Thyroid gland (tissue), 4 donors: ENCODE data around the gene SLC45A1. TPM values are rescaled to one million over a fixed set of nuclear protein-coding genes. Genes with fewer than 3 reads are reported as not detected.

ENCODE experiments used
- DNase-seq, 2 donors: peaks; one replicate each; pipeline ENCODE4 v3.0.0-alpha.2; 2019
- H3K27ac ChIP-seq, 3 donors: fragments of 200-600 bp; sonication (generic); 1 replicate in 2 of 3; 2 replicates in 1 of 3; pipeline ENCODE4 v1.5.1; 2016 to 2019; ENCODE audit warnings: mild to moderate bottlenecking in 1 of 3, moderate library complexity in 1 of 3
- H3K27me3 ChIP-seq: fragments of 200-600 bp; sonication (generic); one replicate; pipeline ENCODE4 v1.5.1; 2019
- H3K36me3 ChIP-seq, 2 donors: fragments of 200-600 bp; sonication (generic); one replicate each; pipeline ENCODE4 v1.5.1; 2016 to 2019
- H3K4me1 ChIP-seq, 2 donors: fragments of 200-600 bp; sonication (generic); one replicate each; pipeline ENCODE4 v1.5.1; 2017 to 2019
- H3K4me3 ChIP-seq, 3 donors: fragments of 200-600 bp; sonication (generic); replicated peaks in 1 of 3; 1 replicate in 2 of 3; 2 replicates in 1 of 3; pipeline ENCODE4 v1.5.1; 2016; ENCODE audit warnings: mild to moderate bottlenecking in 1 of 3
- H3K9me3 ChIP-seq: fragments of 200-600 bp; sonication (generic); one replicate; pipeline ENCODE4 v1.5.1; 2017
- POLR2A ChIP-seq, 2 donors: fragments of 450-650 bp; IDR thresholded peaks; one replicate each; pipeline ENCODE4 v1.6.1; 2017; ENCODE audit warnings: antibody characterized with exemption in 2 of 2, mild to moderate bottlenecking in 2 of 2, moderate library complexity in 1 of 2
- WGBS, 2 donors: methylation state at CpG; one replicate each; pipeline ENCODE4 v1.1.5; 2017; 5-methylcytosine and 5-hydroxymethylcytosine counted together
- intact Hi-C: fragments of 100-400 bp; cut with DNase I; formaldehyde crosslinking; loops from one replicate; pipeline ENCODE4 v1.15.1; 2023
- total RNA-seq, 4 donors: library from RNA; depleted of rRNA; stranded (reverse); fragments of >200 nt; gene quantifications; one replicate each; pipeline ENCODE4 v1.2.3, GENCODE V29; 2016
- TF ChIP-seq, protein P1 (sequence below), 6 experiments: fragments of 200-600 bp in 3 of 6; fragments of 450-650 bp in 3 of 6; sonication (generic) in 3 of 6; IDR thresholded peaks; one replicate each; pipeline ENCODE4 v1.5.1; 2016 to 2019; ENCODE audit warnings: antibody characterized with exemption in 6 of 6, mild to moderate bottlenecking in 2 of 6, inconsistent platforms in 1 of 6, moderate library complexity in 1 of 6

Gene SLC45A1
- total RNA-seq, 4 donors from 2014 or later, result 1.6 to 4.8 (median 3.0) TPM

DNA sequence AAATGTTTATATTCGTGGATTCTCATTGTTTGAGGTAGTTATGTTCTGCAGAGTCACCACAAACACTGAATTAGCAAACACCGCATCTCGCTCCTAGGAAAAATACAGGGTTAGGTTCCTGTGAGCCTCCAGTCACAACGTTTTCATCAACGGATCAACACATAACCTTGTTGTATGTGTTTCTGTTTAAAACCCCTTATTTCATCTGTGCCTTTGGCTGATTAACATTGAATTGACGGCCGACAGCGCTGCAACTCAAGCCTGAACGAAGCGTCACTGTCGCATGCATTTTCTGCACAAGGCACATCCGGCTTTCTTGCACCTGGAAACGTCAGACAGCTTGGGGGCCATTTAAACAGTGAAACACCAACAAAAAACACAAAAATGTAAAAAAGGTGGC, 8.4 kb downstream of the SLC45A1 start:
- Histone ChIP-seq H3K27me3 (no peaks in the 10 kb centered on the region), H3K27ac (no peak overlapping the region), H3K4me3 (no peak overlapping the region), H3K36me3 (no peaks in the 10 kb centered on the region), H3K4me1 (no peaks in the 10 kb centered on the region), H3K9me3 (no peaks in the 10 kb centered on the region)
- no peak for DNase-seq
- intact Hi-C loops, result no loop called here
- TF ChIP-seq POLR2A (IDR thresholded peaks at IDR 0.05), result no peak
- TF ChIP-seq, protein P1, sequence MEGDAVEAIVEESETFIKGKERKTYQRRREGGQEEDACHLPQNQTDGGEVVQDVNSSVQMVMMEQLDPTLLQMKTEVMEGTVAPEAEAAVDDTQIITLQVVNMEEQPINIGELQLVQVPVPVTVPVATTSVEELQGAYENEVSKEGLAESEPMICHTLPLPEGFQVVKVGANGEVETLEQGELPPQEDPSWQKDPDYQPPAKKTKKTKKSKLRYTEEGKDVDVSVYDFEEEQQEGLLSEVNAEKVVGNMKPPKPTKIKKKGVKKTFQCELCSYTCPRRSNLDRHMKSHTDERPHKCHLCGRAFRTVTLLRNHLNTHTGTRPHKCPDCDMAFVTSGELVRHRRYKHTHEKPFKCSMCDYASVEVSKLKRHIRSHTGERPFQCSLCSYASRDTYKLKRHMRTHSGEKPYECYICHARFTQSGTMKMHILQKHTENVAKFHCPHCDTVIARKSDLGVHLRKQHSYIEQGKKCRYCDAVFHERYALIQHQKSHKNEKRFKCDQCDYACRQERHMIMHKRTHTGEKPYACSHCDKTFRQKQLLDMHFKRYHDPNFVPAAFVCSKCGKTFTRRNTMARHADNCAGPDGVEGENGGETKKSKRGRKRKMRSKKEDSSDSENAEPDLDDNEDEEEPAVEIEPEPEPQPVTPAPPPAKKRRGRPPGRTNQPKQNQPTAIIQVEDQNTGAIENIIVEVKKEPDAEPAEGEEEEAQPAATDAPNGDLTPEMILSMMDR (IDR thresholded peaks at IDR 0.05), result no peak
- 93 to 96% methylated on average over 13 of the region's 13 CpGs for WGBS, 2 donors

DNA sequence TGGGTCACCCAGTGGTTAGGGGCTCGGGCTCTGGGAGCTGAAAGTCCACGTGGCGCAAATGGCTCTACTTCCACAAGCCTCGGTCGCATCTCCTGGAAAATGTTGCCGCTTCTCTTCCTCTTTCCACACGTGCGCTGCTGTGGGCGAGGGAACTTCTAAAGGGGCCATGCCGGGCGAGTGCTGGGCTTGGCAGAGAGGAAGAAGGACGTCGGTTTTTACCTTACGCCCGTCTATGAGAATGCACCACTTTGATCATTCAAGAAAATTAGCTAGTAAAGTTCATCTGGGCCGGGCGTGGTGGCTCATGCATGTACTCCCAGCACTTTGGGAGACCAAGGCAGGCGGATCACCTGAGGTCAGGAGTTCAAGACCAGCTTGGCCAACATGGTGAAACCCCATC, 10.4 kb downstream of the SLC45A1 start:
- Histone ChIP-seq H3K27ac (no peak overlapping the region), H3K4me3 (no peak overlapping the region), H3K36me3 (no peaks in the 10 kb centered on the region), H3K27me3 (no peaks in the 10 kb centered on the region), H3K4me1 (no peaks in the 10 kb centered on the region), H3K9me3 (no peaks in the 10 kb centered on the region)
- TF ChIP-seq, protein P1 (IDR thresholded peaks at IDR 0.05), result no peak
- TF ChIP-seq POLR2A (IDR thresholded peaks at IDR 0.05), result no peak
- no peak for DNase-seq
- 94 to 97% methylated on average over 18 of the region's 18 CpGs for WGBS, 2 donors
- intact Hi-C loops, result no loop called here

DNA sequence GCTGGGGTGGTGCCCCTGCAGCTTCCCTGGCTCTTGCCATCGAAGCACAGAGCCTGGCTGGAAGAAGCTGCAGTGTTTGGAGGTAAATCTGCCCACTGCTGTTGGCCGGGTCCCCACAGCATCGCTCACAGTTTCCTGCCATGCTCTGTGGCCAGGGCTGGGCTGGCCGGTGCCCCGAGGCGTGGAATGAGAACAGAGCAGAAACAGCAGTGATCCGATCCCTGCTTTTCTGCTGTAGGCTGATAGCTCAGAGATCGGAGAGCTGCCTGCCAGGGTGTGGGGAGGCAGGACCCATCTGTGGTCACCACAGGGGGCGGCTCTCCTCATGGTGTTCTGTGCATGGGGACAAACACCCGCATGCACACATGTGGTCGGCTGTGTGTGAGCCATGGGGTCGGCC, 11.5 kb downstream of the SLC45A1 start:
- no peak for DNase-seq
- no peaks in the 10 kb centered on the region for H3K36me3 ChIP-seq
- 77 to 85% methylated on average over 7 to 12 of the region's 12 CpGs for WGBS, 2 donors
- no peaks in the 10 kb centered on the region for H3K4me1 ChIP-seq
- no peaks in the 10 kb centered on the region for H3K9me3 ChIP-seq
- no peak overlapping the region for H3K27ac ChIP-seq
- no peak for TF ChIP-seq POLR2A (IDR thresholded peaks at IDR 0.05)
- TF ChIP-seq, protein P1 (IDR thresholded peaks at IDR 0.05), result no peak
- intact Hi-C loops, result no loop called here
- no peak overlapping the region for H3K4me3 ChIP-seq
- no peaks in the 10 kb centered on the region for H3K27me3 ChIP-seq

DNA sequence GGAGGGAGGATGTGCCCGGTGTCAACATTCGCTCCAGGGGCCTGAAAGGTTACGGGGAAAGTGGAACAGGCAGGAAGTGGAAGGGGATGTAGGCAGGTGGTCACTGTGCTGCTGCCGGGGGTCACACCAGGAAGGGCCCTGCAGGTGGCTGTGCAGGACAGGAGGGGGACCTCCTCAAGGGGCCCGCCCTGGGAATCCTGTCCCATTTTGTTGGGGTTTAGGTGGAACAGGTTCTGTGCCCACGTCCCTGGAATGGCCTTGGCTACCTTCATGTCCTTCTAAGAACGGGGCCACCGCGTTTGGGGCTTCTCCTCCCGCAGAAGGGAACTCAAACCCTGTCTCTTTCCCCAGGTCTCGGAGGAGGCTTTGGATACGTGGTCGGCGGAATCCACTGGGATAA, 11.9 kb downstream of the SLC45A1 start:
- Histone ChIP-seq H3K36me3 (no peaks in the 10 kb centered on the region), H3K27me3 (no peaks in the 10 kb centered on the region), H3K4me3 (no peak overlapping the region), H3K4me1 (no peaks in the 10 kb centered on the region), H3K27ac (no peak overlapping the region), H3K9me3 (no peaks in the 10 kb centered on the region)
- intact Hi-C loops, result no loop called here
- 86 to 95% methylated on average over 14 of the region's 14 CpGs for WGBS, 2 donors
- DNase-seq, result no peak
- no peak for TF ChIP-seq POLR2A (IDR thresholded peaks at IDR 0.05)
- TF ChIP-seq, protein P1 (IDR thresholded peaks at IDR 0.05), result no peak

GRCh38 chr1:8330271-8331125, 12.6 kb downstream of the SLC45A1 start:
- 91 to 96% methylated on average over 34 to 47 of the region's 47 CpGs for WGBS, 2 donors
- TF ChIP-seq, protein P1 (IDR thresholded peaks at IDR 0.05), result no peak
- TF ChIP-seq POLR2A (IDR thresholded peaks at IDR 0.05), result no peak
- intact Hi-C loops, result no loop called here

More at GRCh38 chr1:8330271-8331125, 12.6 kb downstream of the SLC45A1 start:
- Histone ChIP-seq H3K36me3 (no peaks in the 10 kb centered on the region), H3K4me3 (no peak overlapping the region), H3K27me3 (no peaks in the 10 kb centered on the region), H3K27ac (no peak overlapping the region), H3K9me3 (no peaks in the 10 kb centered on the region), H3K4me1 (no peaks in the 10 kb centered on the region)
- no peak for DNase-seq
